Psoas muscle (tissue), 8 donors: ENCODE measurements around the gene PRRT3. TPM values are rescaled to one million over a fixed set of nuclear protein-coding genes. Genes with fewer than 3 reads are reported as not detected.

Experiments used
- ATAC-seq, 4 donors: fragments of 200-7000 bp; cut with Tn5 transposase; one replicate each; pipeline ENCODE4 v1.9.1; 2020; ENCODE audit warnings: moderate library complexity in 3 of 4, mild to moderate bottlenecking in 2 of 4
- DNase-seq, 2 donors: peaks; one replicate each; pipeline ENCODE4 v3.0.0-alpha.2; 2020
- H3K27ac ChIP-seq: fragments of 200-600 bp; one replicate; pipeline ENCODE4 v1.8.0; 2022
- H3K27me3 ChIP-seq, 3 donors: fragments of 200-600 bp in 1 of 3; one replicate each; pipeline versions ENCODE4 v1.6.1 to v1.8.0; 2013 to 2022; ENCODE audit warnings: low read length in 2 of 3, mild to moderate bottlenecking in 2 of 3, moderate library complexity in 1 of 3; ENCODE audit not compliant: insufficient read depth in 3 of 3
- H3K36me3 ChIP-seq, 2 donors: fragments of 200-600 bp in 1 of 2; one replicate each; pipeline versions ENCODE4 v1.6.1 to v1.8.0; 2013 to 2022; ENCODE audit warnings: low read depth in 1 of 2, mild to moderate bottlenecking in 1 of 2, moderate library complexity in 1 of 2; ENCODE audit not compliant: insufficient read depth in 1 of 2
- H3K4me1 ChIP-seq: fragments of 200-600 bp; one replicate; pipeline ENCODE4 v1.8.0; 2022
- H3K4me3 ChIP-seq: fragments of 200-600 bp; one replicate; pipeline ENCODE4 v1.8.0; 2022; ENCODE audit warnings: mild to moderate bottlenecking
- H3K9me3 ChIP-seq: fragments of 200-600 bp; one replicate; pipeline ENCODE4 v1.8.0; 2022
- WGBS, 3 donors: extraction: QIAGEN DNeasy Blood & Tissue Kit; methylation state at CpG; one replicate each; pipeline versions ENCODE4 v1.1.6 to v1.1.7; 2013; 5-methylcytosine and 5-hydroxymethylcytosine counted together
- intact Hi-C, 2 donors: fragments of 100-400 bp; cut with DNase I; formaldehyde crosslinking; loops; one replicate each; pipeline versions ENCODE4 v1.11.0 to v1.14.2; 2022
- polyA plus RNA-seq, 3 donors: library from polyadenylated mRNA; stranded (reverse); fragments of 200-250 nt; gene quantifications; one replicate each; pipeline ENCODE4 v1.2.3, GENCODE V29; 2013
- total RNA-seq, 4 donors: library from RNA; stranded (reverse); fragmentation: NEBNext Ultra II Directional in 2 of 4; extraction: Animal tissue kit (Norgen Biotek cat#: 25700) in 2 of 4; gene quantifications; one replicate each; pipeline versions ENCODE4 v1.2.1 to v1.2.4, GENCODE V29; 2021 to 2023
- TF ChIP-seq, protein P1 (sequence below): fragments of 200-600 bp; IDR thresholded peaks from one replicate; pipeline ENCODE4 v1.8.0; 2022; ENCODE audit warnings: antibody characterized with exemption
- donor health status: healthy with polysubstance abuse.
- donor health status: DM: no; HTN: no; CAD: no; lungs with moderate emphysema.
- donor health status: Bipolar disorder and iron deficiency.
- donor health status: healthy.
- donor health status: DM: yes; HTN: yes; CAD: no.
- donor health status: DM: no; HTN: no; CAD: no.
- donor health status: DM: no; HTN: no; CAD: no.
- donor health status: DM: yes; HTN: yes; CAD: no.

PRRT3 gene
- total and polyA plus RNA-seq, 7 donors: 0.55 to 4.0 (median 1.4) TPM

DNA sequence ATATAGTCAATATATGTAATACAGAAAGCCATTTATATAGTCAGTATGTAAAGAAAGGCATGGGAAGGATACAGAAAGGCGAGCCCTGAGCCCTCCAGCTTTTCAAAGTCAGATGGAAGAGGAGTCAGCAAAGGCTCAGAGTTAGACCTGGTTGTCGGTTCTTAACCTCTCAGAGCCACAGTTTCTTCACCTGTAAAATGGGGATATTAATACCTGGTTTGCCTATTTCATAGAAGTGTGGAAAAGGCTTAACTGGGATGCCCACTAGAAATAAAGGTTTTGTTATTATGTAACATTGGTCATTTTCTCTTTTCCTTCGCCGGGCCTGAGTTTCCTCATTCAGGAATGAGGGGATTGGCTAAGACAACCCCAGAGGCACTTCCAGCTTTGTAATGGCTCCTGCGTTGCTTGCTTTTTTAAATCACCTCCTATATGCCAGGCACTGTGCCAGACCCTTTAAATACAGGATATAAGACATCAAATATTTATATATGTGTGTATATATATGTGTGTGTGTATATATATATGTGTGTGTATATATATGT, 16.2 kb downstream of the PRRT3 start:
- Histone ChIP-seq H3K4me1 (peaks cover 26% of the 10 kb centered on the region), H3K36me3 (peaks cover 0 to 42% of the 10 kb centered on the region in 2 donors), H3K4me3 (no peak overlapping the region), H3K27ac (no peak overlapping the region), H3K9me3 (no peaks in the 10 kb centered on the region), H3K27me3 (no peaks in the 10 kb centered on the region)
- no peak for DNase-seq
- no peak for ATAC-seq
- TF ChIP-seq, protein P1, sequence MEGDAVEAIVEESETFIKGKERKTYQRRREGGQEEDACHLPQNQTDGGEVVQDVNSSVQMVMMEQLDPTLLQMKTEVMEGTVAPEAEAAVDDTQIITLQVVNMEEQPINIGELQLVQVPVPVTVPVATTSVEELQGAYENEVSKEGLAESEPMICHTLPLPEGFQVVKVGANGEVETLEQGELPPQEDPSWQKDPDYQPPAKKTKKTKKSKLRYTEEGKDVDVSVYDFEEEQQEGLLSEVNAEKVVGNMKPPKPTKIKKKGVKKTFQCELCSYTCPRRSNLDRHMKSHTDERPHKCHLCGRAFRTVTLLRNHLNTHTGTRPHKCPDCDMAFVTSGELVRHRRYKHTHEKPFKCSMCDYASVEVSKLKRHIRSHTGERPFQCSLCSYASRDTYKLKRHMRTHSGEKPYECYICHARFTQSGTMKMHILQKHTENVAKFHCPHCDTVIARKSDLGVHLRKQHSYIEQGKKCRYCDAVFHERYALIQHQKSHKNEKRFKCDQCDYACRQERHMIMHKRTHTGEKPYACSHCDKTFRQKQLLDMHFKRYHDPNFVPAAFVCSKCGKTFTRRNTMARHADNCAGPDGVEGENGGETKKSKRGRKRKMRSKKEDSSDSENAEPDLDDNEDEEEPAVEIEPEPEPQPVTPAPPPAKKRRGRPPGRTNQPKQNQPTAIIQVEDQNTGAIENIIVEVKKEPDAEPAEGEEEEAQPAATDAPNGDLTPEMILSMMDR: no peak
- 89 to 97% (median 90%) methylated on average over 5 of the region's 5 CpGs for WGBS, 3 donors
- intact Hi-C loops: loop anchor here in 1 of 2 donors (10.0 kb wide), 1 partner anchor 289 kb away; no protein-coding TSS in a partner anchor

DNA sequence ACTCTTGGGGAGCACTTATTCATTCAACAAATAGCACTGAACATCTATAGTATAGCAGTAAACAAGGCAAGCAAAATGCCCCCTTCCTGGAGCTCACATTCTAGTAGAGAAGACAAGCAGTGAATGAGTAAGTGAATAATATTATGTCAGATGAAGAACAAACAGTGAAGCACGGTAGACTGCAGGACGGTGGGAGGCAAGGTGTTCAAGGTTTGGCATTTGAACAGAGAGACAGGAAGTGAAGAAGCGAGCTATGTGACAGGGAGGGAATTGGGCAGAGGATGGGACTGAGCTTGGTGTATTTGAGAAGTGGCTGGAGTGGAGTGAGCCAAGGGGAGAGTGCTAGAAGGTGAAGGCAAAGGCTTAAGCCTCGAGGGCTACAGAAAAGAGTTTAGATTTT, 17.2 kb downstream of the PRRT3 start:
- peaks cover 26% of the 10 kb centered on the region for H3K4me1 ChIP-seq
- peak overlapping the region; percentile 94 for H3K27ac ChIP-seq
- H3K9me3 ChIP-seq: no peaks in the 10 kb centered on the region
- peaks cover 0 to 42% of the 10 kb centered on the region in 2 donors for H3K36me3 ChIP-seq
- intact Hi-C loops: loop anchor here in 1 of 2 donors (10.0 kb wide), 1 partner anchor 290 kb away; no protein-coding TSS in a partner anchor
- no peaks in the 10 kb centered on the region for H3K27me3 ChIP-seq
- TF ChIP-seq, protein P1: no peak
- WGBS, 3 donors: 67 to 75% (median 68%) methylated on average over 4 of the region's 4 CpGs
- peak overlapping the region; percentile 79 for H3K4me3 ChIP-seq
- DNase-seq (no peak), ATAC-seq (no peak)

DNA sequence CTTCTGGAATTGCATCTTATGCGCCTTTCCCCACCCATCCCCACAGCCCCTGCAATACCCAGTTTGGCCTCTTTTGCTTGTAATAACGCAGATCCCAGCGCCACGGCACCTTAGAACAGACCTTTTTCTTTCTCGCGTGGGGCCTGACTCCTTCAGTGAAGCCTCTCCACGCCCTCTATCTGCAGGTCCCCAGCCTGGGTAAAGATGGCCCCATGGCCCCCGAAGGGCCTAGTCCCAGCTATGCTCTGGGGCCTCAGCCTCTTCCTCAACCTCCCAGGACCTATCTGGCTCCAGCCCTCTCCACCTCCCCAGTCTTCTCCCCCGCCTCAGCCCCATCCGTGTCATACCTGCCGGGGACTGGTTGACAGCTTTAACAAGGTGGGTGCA, 18.0 kb downstream of the PRRT3 start:
- peak overlapping the region; percentile 94 for H3K27ac ChIP-seq
- DNase-seq (no peak), ATAC-seq (no peak)
- TF ChIP-seq, protein P1: no peak
- H3K4me3 ChIP-seq: peak overlapping the region; percentile 79
- H3K9me3 ChIP-seq: no peaks in the 10 kb centered on the region
- H3K4me1 ChIP-seq: peaks cover 26% of the 10 kb centered on the region
- intact Hi-C loops: loop anchor here in 1 of 2 donors (10.0 kb wide), 1 partner anchor 291 kb away; no protein-coding TSS in a partner anchor
- 14 to 24% (median 20%) methylated on average over 11 of the region's 11 CpGs for WGBS, 3 donors
- H3K36me3 ChIP-seq: peaks cover 0 to 48% of the 10 kb centered on the region in 2 donors
- H3K27me3 ChIP-seq: no peaks in the 10 kb centered on the region

DNA sequence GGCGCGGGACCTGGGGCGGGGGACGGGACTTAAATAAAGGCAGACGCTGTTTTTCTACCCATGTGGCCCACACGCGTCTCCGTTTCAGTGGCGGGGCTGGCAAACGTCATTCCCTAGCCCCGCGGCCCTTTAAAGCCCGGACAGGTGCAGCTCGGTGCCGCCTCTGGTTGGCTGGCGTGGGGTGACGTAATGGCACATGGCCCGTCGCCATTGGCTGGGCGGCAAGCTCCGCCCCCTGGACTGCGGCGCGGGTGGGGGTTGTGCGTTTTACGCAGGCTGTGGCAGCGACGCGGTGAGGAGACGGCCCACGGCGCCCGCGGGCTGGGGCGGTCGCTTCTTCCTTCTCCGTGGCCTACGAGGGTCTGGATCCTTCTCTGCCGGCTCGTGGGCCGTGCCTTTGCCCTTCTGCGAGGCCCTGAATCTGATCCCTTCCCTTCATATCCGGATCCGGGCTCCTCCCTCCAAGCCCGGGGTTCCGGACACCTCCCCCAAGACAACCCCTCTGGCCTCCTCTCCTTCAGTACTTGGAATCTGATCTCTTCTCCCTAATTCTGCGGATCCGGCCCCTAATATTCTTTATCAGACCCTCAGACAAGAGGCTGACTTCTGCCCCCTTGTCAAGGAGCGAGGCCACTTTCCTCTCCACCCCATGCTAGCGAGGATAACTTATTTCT, 18.5 kb downstream of the PRRT3 start, which contains the start of gene CRELD1:
Gene CRELD1, plus strand, starts transcription at position 274 of the 674 bp plus-strand sequence. CDS start 605 bp downstream, outside the sequence.
- peaks cover 26% of the 10 kb centered on the region for H3K4me1 ChIP-seq
- H3K4me3 ChIP-seq: peak within 1 kb of the TSS; percentile 79
- H3K27ac ChIP-seq: peak within 1 kb of the TSS; percentile 94
- intact Hi-C loops: loop anchor here in 1 of 2 donors (1.0 to 10.0 kb wide), 2 partner anchors 44 to 291 kb away; no protein-coding TSS in a partner anchor
- no peaks in the 10 kb centered on the region for H3K9me3 ChIP-seq
- 0% methylated on average over 41 to 50 of the region's 50 CpGs for WGBS, 3 donors
- DNase-seq (peak; percentile 94 to 98), ATAC-seq (peak; percentile 93 to 95 (median 94))
- TF ChIP-seq, protein P1: no peak
- H3K27me3 ChIP-seq: no peaks in the 10 kb centered on the region
- peaks cover 0 to 50% of the 10 kb centered on the region in 2 donors for H3K36me3 ChIP-seq
